Astrocyte (in vitro differentiated cells and primary cell): ENCODE measurements around the gene TAF11. TPM values are rescaled to one million over a fixed set of nuclear protein-coding genes. Genes with fewer than 3 reads are reported as not detected.

Experiments
- DNase-seq: peaks from one replicate; pipeline ENCODE4 v3.0.0-alpha.2; 2010; ENCODE audit warnings: low read depth
- FAIRE-seq: peaks from 2 replicates; lab custom pipeline; 2011; peaks lifted over from hg19 to GRCh38; lab: Jason Lieb, UNC
- H2AFZ ChIP-seq: 2 replicates; pipeline ENCODE4 v1.6.0; 2012; ENCODE audit warnings: low read depth, low read length, inconsistent platforms
- H3K27ac ChIP-seq: 2 replicates; pipeline ENCODE4 v1.5.1; 2011; ENCODE audit warnings: low read depth, low read length, inconsistent platforms
- H3K27me3 ChIP-seq: 2 replicates; pipeline ENCODE4 v1.6.0; 2011; ENCODE audit warnings: low read length, inconsistent platforms; ENCODE audit not compliant: insufficient read depth
- H3K36me3 ChIP-seq: 2 replicates; pipeline ENCODE4 v1.5.1; 2011; ENCODE audit warnings: low read length, inconsistent platforms; ENCODE audit not compliant: insufficient read depth
- H3K4me1 ChIP-seq: 2 replicates; pipeline ENCODE4 v1.5.1; 2011; ENCODE audit warnings: low read length, inconsistent platforms; ENCODE audit not compliant: insufficient read depth
- H3K4me2 ChIP-seq: 2 replicates; pipeline ENCODE4 v1.6.0; 2012; ENCODE audit warnings: low read length, inconsistent platforms
- H3K4me3 ChIP-seq: 2 replicates; pipeline ENCODE4 v1.5.1; 2011; ENCODE audit warnings: low read depth, mild to moderate bottlenecking, low read length, inconsistent platforms; ENCODE audit not compliant: insufficient read depth
- H3K79me2 ChIP-seq: 2 replicates; pipeline ENCODE4 v1.6.0; 2012; ENCODE audit warnings: mild to moderate bottlenecking, low read length, inconsistent platforms; ENCODE audit not compliant: insufficient read depth
- H3K9ac ChIP-seq: 2 replicates; pipeline ENCODE4 v1.6.0; 2012; ENCODE audit warnings: mild to moderate bottlenecking, low read length, inconsistent platforms
- H3K9me3 ChIP-seq: 2 replicates; pipeline ENCODE4 v1.5.1; 2012; ENCODE audit warnings: low read depth, mild to moderate bottlenecking, low read length, inconsistent platforms; ENCODE audit not compliant: insufficient read depth
- H4K20me1 ChIP-seq: 2 replicates; pipeline ENCODE4 v1.6.0; 2012; ENCODE audit warnings: low read length, inconsistent platforms; ENCODE audit not compliant: insufficient read depth
- H3K27ac Mint-ChIP-seq: one replicate; pipeline ENCODE4 v1.8.0; 2021; ENCODE audit warnings: mild to moderate bottlenecking, mixed read lengths; ENCODE audit not compliant: unreplicated experiment
- H3K27me3 Mint-ChIP-seq: one replicate; pipeline ENCODE4 v1.8.0; 2021; ENCODE audit warnings: low read depth, mixed read lengths; ENCODE audit not compliant: unreplicated experiment
- H3K36me3 Mint-ChIP-seq: one replicate; pipeline ENCODE4 v1.8.0; 2021; ENCODE audit warnings: low read depth, mixed read lengths; ENCODE audit not compliant: unreplicated experiment
- H3K4me1 Mint-ChIP-seq: one replicate; pipeline ENCODE4 v1.8.0; 2021; ENCODE audit warnings: low read depth, mixed read lengths; ENCODE audit not compliant: unreplicated experiment
- H3K4me3 Mint-ChIP-seq: one replicate; pipeline ENCODE4 v1.8.0; 2021; ENCODE audit warnings: mild to moderate bottlenecking, moderate library complexity, mixed read lengths; ENCODE audit not compliant: unreplicated experiment
- H3K9me3 Mint-ChIP-seq: one replicate; pipeline ENCODE4 v1.8.0; 2021; ENCODE audit warnings: mild to moderate bottlenecking, mixed read lengths; ENCODE audit not compliant: unreplicated experiment
- CTCF ChIP-seq: IDR thresholded peaks from 2 replicates; pipeline ENCODE4 v1.5.1; 2011; ENCODE audit warnings: low read depth, mild to moderate bottlenecking, inconsistent platforms, low read length, moderate library complexity; ENCODE audit not compliant: insufficient read depth
- EZH2 ChIP-seq: IDR thresholded peaks from 2 replicates; pipeline ENCODE4 v1.6.1; 2012; ENCODE audit warnings: mild to moderate bottlenecking, low read length, inconsistent platforms; ENCODE audit not compliant: insufficient read depth
- total RNA-seq: library from RNA; stranded (reverse); gene quantifications from 2 replicates; pipeline ENCODE4 v1.2.1, GENCODE V29; 2021

TAF11 gene
- total RNA-seq, 1 donor from 2014 or later = 32.6 TPM

GRCh38 chr6:34858681-34859080 is 29.2 kb downstream of the TAF11 start:
- no peak for FAIRE-seq
- TF ChIP-seq CTCF (no peak), EZH2 (no peak)

DNA sequence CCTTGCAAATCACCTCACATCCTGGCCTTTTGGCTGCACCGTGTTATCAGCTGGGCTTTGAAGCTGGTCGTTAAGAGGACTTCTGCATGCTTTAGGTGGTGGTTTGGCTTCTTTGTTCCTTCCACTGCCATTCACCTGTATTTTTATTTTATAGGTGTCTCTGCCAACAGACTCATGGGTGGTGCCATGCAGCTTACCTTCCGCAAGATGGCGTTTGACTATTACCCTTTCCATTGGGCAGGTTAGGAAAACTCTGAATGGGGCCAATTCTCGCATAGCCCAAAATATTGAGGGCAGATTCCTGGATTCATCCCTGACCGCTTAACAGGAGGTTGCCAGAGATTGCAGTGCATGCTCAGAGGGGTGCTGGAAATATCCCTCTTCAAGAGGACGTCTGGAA is 32.4 kb downstream of the TAF11 start:
- H3K4me3 Mint-ChIP-seq = no peak overlapping the region
- peaks cover 3% of the 10 kb centered on the region for H3K36me3 ChIP-seq
- H3K4me1 ChIP-seq = no peaks in the 10 kb centered on the region
- no peak overlapping the region for H3K4me2 ChIP-seq
- no peaks in the 10 kb centered on the region for H3K27me3 Mint-ChIP-seq
- TF ChIP-seq EZH2 (no peak), CTCF (no peak)
- H3K79me2 ChIP-seq = no peaks in the 10 kb centered on the region
- peaks cover 2% of the 10 kb centered on the region for H3K4me1 Mint-ChIP-seq
- no peak overlapping the region for H2AFZ ChIP-seq
- H4K20me1 ChIP-seq = no peaks in the 10 kb centered on the region
- no peak overlapping the region for H3K9ac ChIP-seq
- no peaks in the 10 kb centered on the region for H3K9me3 ChIP-seq
- no peak overlapping the region for H3K4me3 ChIP-seq
- no peaks in the 10 kb centered on the region for H3K9me3 Mint-ChIP-seq
- H3K27ac Mint-ChIP-seq = no peak overlapping the region
- DNase-seq (no peak), FAIRE-seq (no peak)
- H3K27me3 ChIP-seq = no peaks in the 10 kb centered on the region
- H3K27ac ChIP-seq = no peak overlapping the region
- peaks cover 39% of the 10 kb centered on the region for H3K36me3 Mint-ChIP-seq

More at GRCh38 chr6:34858681-34859080, 29.2 kb downstream of the TAF11 start:
- no peak overlapping the region for H3K27ac Mint-ChIP-seq
- Histone ChIP-seq H4K20me1 (no peaks in the 10 kb centered on the region), H3K4me3 (no peak overlapping the region), H2AFZ (no peak overlapping the region), H3K79me2 (no peaks in the 10 kb centered on the region), H3K4me1 (no peaks in the 10 kb centered on the region), H3K27ac (no peak overlapping the region), H3K4me2 (no peak overlapping the region), H3K36me3 (peaks cover 3% of the 10 kb centered on the region), H3K9ac (no peak overlapping the region), H3K9me3 (no peaks in the 10 kb centered on the region), H3K27me3 (no peaks in the 10 kb centered on the region)
- no peak overlapping the region for H3K4me3 Mint-ChIP-seq
- peaks cover 2% of the 10 kb centered on the region for H3K4me1 Mint-ChIP-seq
- H3K9me3 Mint-ChIP-seq = no peaks in the 10 kb centered on the region
- H3K36me3 Mint-ChIP-seq = peaks cover 28% of the 10 kb centered on the region
- DNase-seq = no peak
- H3K27me3 Mint-ChIP-seq = no peaks in the 10 kb centered on the region

GRCh38 chr6:34852406-34853085 is 35.3 kb downstream of the TAF11 start:
- no peaks in the 10 kb centered on the region for H3K4me1 Mint-ChIP-seq
- H3K4me3 ChIP-seq = no peak overlapping the region
- no peak for FAIRE-seq
- H3K27me3 ChIP-seq = no peaks in the 10 kb centered on the region
- H4K20me1 ChIP-seq = no peaks in the 10 kb centered on the region
- DNase-seq = no peak
- no peaks in the 10 kb centered on the region for H3K9me3 ChIP-seq
- no peaks in the 10 kb centered on the region for H3K79me2 ChIP-seq
- no peak overlapping the region for H3K4me3 Mint-ChIP-seq
- peaks cover under 1% of the 10 kb centered on the region for H3K36me3 ChIP-seq
- H3K4me2 ChIP-seq = no peak overlapping the region
- H3K9ac ChIP-seq = no peak overlapping the region
- no peaks in the 10 kb centered on the region for H3K9me3 Mint-ChIP-seq
- H3K4me1 ChIP-seq = no peaks in the 10 kb centered on the region
- H3K27ac Mint-ChIP-seq = no peak overlapping the region
- TF ChIP-seq EZH2 (no peak), CTCF (no peak)
- H2AFZ ChIP-seq = no peak overlapping the region
- H3K27ac ChIP-seq = no peak overlapping the region
- peaks cover 29% of the 10 kb centered on the region for H3K36me3 Mint-ChIP-seq
- H3K27me3 Mint-ChIP-seq = no peaks in the 10 kb centered on the region
